Hepatocyte (in vitro differentiated cells): ENCODE measurements around the gene TBATA. TPM values are rescaled to one million over a fixed set of nuclear protein-coding genes. Genes with fewer than 3 reads are reported as not detected.

Experiments
- DNase-seq: peaks from one replicate; pipeline ENCODE4 v3.0.0-alpha.2; 2016; ENCODE audit warnings: low spot score
- H2AFZ ChIP-seq: fragments of 200-600 bp; sonication (generic); 2 replicates; pipeline ENCODE4 v1.6.0; 2016; ENCODE audit warnings: antibody characterized with exemption, mild to moderate bottlenecking
- H3K27ac ChIP-seq: fragments of 200-600 bp; sonication (generic); 2 replicates; pipeline ENCODE4 v1.5.1; 2016; ENCODE audit warnings: mild to moderate bottlenecking
- H3K27me3 ChIP-seq: fragments of 200-600 bp; sonication (generic); 2 replicates; pipeline ENCODE4 v1.6.1; 2016
- H3K36me3 ChIP-seq: fragments of 200-600 bp; sonication (generic); replicated peaks from 2 replicates; pipeline ENCODE4 v1.5.1; 2016; ENCODE audit warnings: low read depth; ENCODE audit not compliant: insufficient read depth
- H3K4me1 ChIP-seq: fragments of 200-600 bp; sonication (generic); 2 replicates; pipeline ENCODE4 v1.5.1; 2016; ENCODE audit warnings: mild to moderate bottlenecking, moderate library complexity; ENCODE audit not compliant: insufficient read depth
- H3K4me2 ChIP-seq: fragments of 200-600 bp; sonication (generic); 2 replicates; pipeline ENCODE4 v1.6.0; 2016
- H3K4me3 ChIP-seq: fragments of 200-600 bp; sonication (generic); 2 replicates; pipeline ENCODE4 v1.5.1; 2016; ENCODE audit warnings: mild to moderate bottlenecking
- H3K79me2 ChIP-seq: fragments of 200-600 bp; sonication (generic); 2 replicates; pipeline ENCODE4 v1.6.0; 2017; ENCODE audit warnings: mild to moderate bottlenecking
- H3K9me2 ChIP-seq: fragments of 200-600 bp; sonication (generic); replicated peaks from 2 replicates; pipeline ENCODE4 v1.6.0; 2017; ENCODE audit warnings: mild to moderate bottlenecking; ENCODE audit not compliant: insufficient read depth
- H3K9me3 ChIP-seq: fragments of 200-600 bp; sonication (generic); 2 replicates; pipeline ENCODE4 v1.5.1; 2016; ENCODE audit warnings: low read depth, mild to moderate bottlenecking
- H4K20me1 ChIP-seq: fragments of 200-600 bp; sonication (generic); 2 replicates; pipeline ENCODE4 v1.6.0; 2016; ENCODE audit warnings: mild to moderate bottlenecking; ENCODE audit not compliant: insufficient read depth, poor library complexity, severe bottlenecking
- EZH2 ChIP-seq: fragments of 200-600 bp; sonication (generic); IDR thresholded peaks from 2 replicates; pipeline ENCODE4 v1.6.1; 2016; ENCODE audit warnings: antibody characterized with exemption, mild to moderate bottlenecking, borderline replicate concordance
- EZH2phosphoT487 ChIP-seq: fragments of 200-600 bp; sonication (generic); IDR thresholded peaks from one replicate; pipeline ENCODE4 v1.6.1; 2018; ENCODE audit warnings: antibody characterized with exemption, mild to moderate bottlenecking, low read depth, moderate library complexity; ENCODE audit not compliant: unreplicated experiment, severe bottlenecking
- WGBS: methylation state at CpG from one replicate; pipeline ENCODE4 v1.1.6; 2016; ENCODE audit warnings: low lambda C conversion rate; ENCODE audit errors: missing lambda C conversion rate; 5-methylcytosine and 5-hydroxymethylcytosine counted together
- polyA plus RNA-seq: library from polyadenylated mRNA; unstranded; fragments of >200 nt; fragmentation: Nextera tagmentation; extraction: Ambion mirVana; gene quantifications from 2 replicates; pipeline ENCODE4 v1.2.1, GENCODE V29; 2016
- total RNA-seq: library from RNA; depleted of rRNA; stranded (reverse); fragments of >200 nt; gene quantifications from 2 replicates; pipeline ENCODE4 v1.2.3, GENCODE V29; 2014
- TF ChIP-seq, protein P1 (sequence below): fragments of 200-600 bp; sonication (generic); IDR thresholded peaks from 2 replicates; pipeline ENCODE4 v1.5.1; 2016; ENCODE audit warnings: antibody characterized with exemption, mild to moderate bottlenecking; ENCODE audit not compliant: poor library complexity

Gene TBATA
- total and polyA plus RNA-seq, 2 experiments from 2014 or later = not detected

DNA sequence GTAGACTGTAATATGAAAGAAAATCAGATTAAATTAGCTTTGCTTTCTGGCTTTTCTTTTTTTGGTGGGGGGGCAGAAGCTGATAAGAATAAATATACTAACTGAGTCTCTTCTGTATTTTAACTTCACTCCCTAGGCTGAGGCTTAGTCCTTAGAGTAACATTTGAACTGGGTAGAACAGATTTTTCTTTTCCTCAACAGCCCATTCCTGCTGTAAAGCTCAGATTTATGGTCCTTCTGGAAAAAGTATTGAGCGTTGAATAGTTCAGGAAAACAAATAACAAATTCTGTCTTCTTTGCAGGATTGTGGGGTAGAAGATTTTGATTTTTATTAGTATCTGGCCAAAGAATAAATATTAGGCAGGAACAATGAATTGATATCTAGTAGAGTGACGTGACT, 48.4 kb upstream of the TBATA start:
- Histone ChIP-seq H3K27me3 (no peaks in the 10 kb centered on the region), H3K4me3 (no peak overlapping the region), H3K79me2 (peaks cover 69% of the 10 kb centered on the region), H3K4me1 (peaks cover 51% of the 10 kb centered on the region), H3K9me2 (no peaks in the 10 kb centered on the region), H2AFZ (no peak overlapping the region), H3K4me2 (no peak overlapping the region), H4K20me1 (peaks cover 3% of the 10 kb centered on the region), H3K9me3 (no peaks in the 10 kb centered on the region), H3K27ac (peak overlapping the region; percentile 21), H3K36me3 (no peaks in the 10 kb centered on the region)
- WGBS = 58% methylated on average over 2 of the region's 2 CpGs
- TF ChIP-seq, protein P1, sequence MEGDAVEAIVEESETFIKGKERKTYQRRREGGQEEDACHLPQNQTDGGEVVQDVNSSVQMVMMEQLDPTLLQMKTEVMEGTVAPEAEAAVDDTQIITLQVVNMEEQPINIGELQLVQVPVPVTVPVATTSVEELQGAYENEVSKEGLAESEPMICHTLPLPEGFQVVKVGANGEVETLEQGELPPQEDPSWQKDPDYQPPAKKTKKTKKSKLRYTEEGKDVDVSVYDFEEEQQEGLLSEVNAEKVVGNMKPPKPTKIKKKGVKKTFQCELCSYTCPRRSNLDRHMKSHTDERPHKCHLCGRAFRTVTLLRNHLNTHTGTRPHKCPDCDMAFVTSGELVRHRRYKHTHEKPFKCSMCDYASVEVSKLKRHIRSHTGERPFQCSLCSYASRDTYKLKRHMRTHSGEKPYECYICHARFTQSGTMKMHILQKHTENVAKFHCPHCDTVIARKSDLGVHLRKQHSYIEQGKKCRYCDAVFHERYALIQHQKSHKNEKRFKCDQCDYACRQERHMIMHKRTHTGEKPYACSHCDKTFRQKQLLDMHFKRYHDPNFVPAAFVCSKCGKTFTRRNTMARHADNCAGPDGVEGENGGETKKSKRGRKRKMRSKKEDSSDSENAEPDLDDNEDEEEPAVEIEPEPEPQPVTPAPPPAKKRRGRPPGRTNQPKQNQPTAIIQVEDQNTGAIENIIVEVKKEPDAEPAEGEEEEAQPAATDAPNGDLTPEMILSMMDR = no peak
- TF ChIP-seq EZH2 = no peak
- TF ChIP-seq EZH2phosphoT487 = no peak
- DNase-seq = no peak

DNA sequence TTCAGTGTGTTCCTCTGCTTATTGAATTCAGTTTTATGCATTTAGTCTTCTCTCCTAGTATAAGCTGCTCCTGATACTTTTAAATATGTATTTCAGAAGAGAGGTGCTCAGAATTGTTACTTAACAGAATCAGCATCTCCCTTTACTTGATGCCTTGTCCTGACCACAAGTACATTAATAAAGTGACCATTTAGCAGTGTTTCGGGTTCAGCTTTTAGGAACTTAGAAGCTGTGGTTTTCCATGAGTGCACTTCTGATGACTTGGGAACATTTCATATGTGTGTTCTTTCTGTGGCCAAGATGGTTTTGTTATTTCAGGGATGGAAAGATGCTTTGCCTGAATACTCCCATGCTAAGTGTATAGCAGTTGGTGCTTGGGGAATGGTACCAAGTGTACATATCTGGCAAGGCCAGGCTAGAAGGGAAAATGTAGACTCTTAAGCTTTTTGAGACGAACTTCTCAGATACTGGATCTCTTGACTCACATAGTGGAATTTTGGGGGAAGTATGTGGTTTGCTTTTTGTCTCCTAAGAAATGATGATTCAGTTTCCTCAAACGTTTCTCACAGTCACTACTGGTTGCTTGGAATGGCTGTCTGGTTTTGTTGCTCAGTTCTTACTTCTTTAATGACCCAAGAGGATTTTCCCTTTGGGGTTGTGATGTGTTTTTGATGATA, 47.8 kb upstream of the TBATA start:
- H3K4me3 ChIP-seq = no peak overlapping the region
- 66% methylated on average over 3 of the region's 3 CpGs for WGBS
- H4K20me1 ChIP-seq = peaks cover 3% of the 10 kb centered on the region
- no peaks in the 10 kb centered on the region for H3K36me3 ChIP-seq
- H2AFZ ChIP-seq = no peak overlapping the region
- TF ChIP-seq EZH2phosphoT487 (no peak), EZH2 (no peak)
- TF ChIP-seq, protein P1 = no peak
- no peaks in the 10 kb centered on the region for H3K27me3 ChIP-seq
- H3K79me2 ChIP-seq = peaks cover 70% of the 10 kb centered on the region
- no peaks in the 10 kb centered on the region for H3K9me3 ChIP-seq
- H3K4me2 ChIP-seq = no peak overlapping the region
- H3K4me1 ChIP-seq = peaks cover 54% of the 10 kb centered on the region
- no peaks in the 10 kb centered on the region for H3K9me2 ChIP-seq
- H3K27ac ChIP-seq = peak overlapping the region; percentile 21
- DNase-seq = no peak

DNA sequence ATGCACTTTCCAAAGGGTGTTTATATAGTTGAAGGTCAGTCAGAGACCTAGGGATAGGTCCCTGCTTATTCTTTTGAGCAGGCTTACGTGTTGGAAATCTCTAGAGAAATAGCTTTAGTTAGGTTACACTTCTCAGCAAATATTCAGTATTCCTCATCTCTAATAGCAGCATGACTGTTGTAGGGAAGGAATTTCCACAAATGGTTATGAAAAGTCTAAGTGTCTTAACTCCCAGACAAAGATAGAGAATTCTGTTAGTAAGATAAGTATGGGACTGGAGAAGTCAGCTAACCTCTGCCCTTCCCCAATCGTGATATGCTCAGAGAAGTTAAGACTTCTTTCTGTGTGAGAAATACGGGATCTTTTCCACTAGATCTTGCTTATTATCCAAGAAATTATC, 47.0 kb upstream of the TBATA start:
- TF ChIP-seq EZH2phosphoT487 (no peak), EZH2 (no peak)
- TF ChIP-seq, protein P1 = no peak
- 76% methylated on average over 3 of the region's 3 CpGs for WGBS
- no peak for DNase-seq
- no peaks in the 10 kb centered on the region for H3K36me3 ChIP-seq
- no peaks in the 10 kb centered on the region for H3K9me2 ChIP-seq
- H4K20me1 ChIP-seq = peaks cover 3% of the 10 kb centered on the region
- H3K27me3 ChIP-seq = no peaks in the 10 kb centered on the region
- no peak overlapping the region for H3K4me2 ChIP-seq
- peak overlapping the region; percentile 21 for H3K27ac ChIP-seq
- H2AFZ ChIP-seq = no peak overlapping the region
- peaks cover 54% of the 10 kb centered on the region for H3K4me1 ChIP-seq
- H3K79me2 ChIP-seq = peaks cover 66% of the 10 kb centered on the region
- H3K4me3 ChIP-seq = no peak overlapping the region
- H3K9me3 ChIP-seq = no peaks in the 10 kb centered on the region
